ENCODE data around the gene INS.

Gene INS

GRCh38 chr11:2144544-2145248, 16.3 kb downstream of the INS start:
- H4K8ac ChIP-seq (ENCODE audit: low read depth, low read length) = no peak overlapping the region
- no peak overlapping the region for H2BK15ac ChIP-seq (replicated peaks; ENCODE audit: low read depth)
- DNase-seq = no peak
- no peaks in the 10 kb centered on the region for H3K79me1 ChIP-seq (ENCODE audit: low read length)
- H3K23ac ChIP-seq (ENCODE audit: low read length) = no peak overlapping the region
- no peak overlapping the region for H3K4me2 ChIP-seq (ENCODE audit: low read length)
- no peaks in the 10 kb centered on the region for H3K79me2 ChIP-seq (ENCODE audit: control insufficient read depth, insufficient read depth, low read length)
- H3K4ac ChIP-seq (ENCODE audit: low read depth, low read length) = no peak overlapping the region
- no peak overlapping the region for H3K9ac ChIP-seq (ENCODE audit: low read length)
- no peak overlapping the region for H2BK120ac ChIP-seq (ENCODE audit: low read depth, low read length)
- H4K5ac ChIP-seq (ENCODE audit: low read length) = no peak overlapping the region
- H3K27ac ChIP-seq (ENCODE audit: low read depth, low read length) = no peak overlapping the region
- H2AK5ac ChIP-seq (ENCODE audit: low read length) = no peak overlapping the region
- no peaks in the 10 kb centered on the region for H3K4me1 ChIP-seq (ENCODE audit: control insufficient read depth, low read depth, low read length)
- H3K27me3 ChIP-seq (ENCODE audit: insufficient read depth, low read length, poor library complexity) = peaks cover 87% of the 10 kb centered on the region
- H3K18ac ChIP-seq (ENCODE audit: low read length) = no peak overlapping the region
- no peak overlapping the region for H2BK5ac ChIP-seq (ENCODE audit: low read length)
- H3K36me3 ChIP-seq (ENCODE audit: control insufficient read depth, insufficient read depth, low read length) = no peaks in the 10 kb centered on the region
- WGBS (ENCODE audit: extremely low coverage, insufficient coverage, low lambda C conversion rate) = no CpG with 5 or more reads among the region's 18 CpGs
- H3K4me3 ChIP-seq (ENCODE audit: low read length) = no peak overlapping the region
- no peak overlapping the region for H3K56ac ChIP-seq (ENCODE audit: low read length)

GRCh38 chr11:2143799-2144543, 17.0 kb downstream of the INS start:
- Histone ChIP-seq H3K27me3 (ENCODE audit: insufficient read depth, low read length, poor library complexity) (peaks cover 90% of the 10 kb centered on the region), H3K36me3 (ENCODE audit: control insufficient read depth, insufficient read depth, low read length) (no peaks in the 10 kb centered on the region), H3K27ac (ENCODE audit: low read depth, low read length) (no peak overlapping the region), H2AK5ac (ENCODE audit: low read length) (no peak overlapping the region), H3K4me2 (ENCODE audit: low read length) (no peak overlapping the region), H4K8ac (ENCODE audit: low read depth, low read length) (no peak overlapping the region), H3K4ac (ENCODE audit: low read depth, low read length) (no peak overlapping the region), H2BK15ac (replicated peaks; ENCODE audit: low read depth) (no peak overlapping the region), H3K4me3 (ENCODE audit: low read length) (no peak overlapping the region), H3K79me1 (ENCODE audit: low read length) (no peaks in the 10 kb centered on the region), H3K56ac (ENCODE audit: low read length) (no peak overlapping the region), H3K9ac (ENCODE audit: low read length) (no peak overlapping the region), H2BK120ac (ENCODE audit: low read depth, low read length) (no peak overlapping the region), H3K18ac (ENCODE audit: low read length) (no peak overlapping the region), H4K5ac (ENCODE audit: low read length) (no peak overlapping the region), H3K23ac (ENCODE audit: low read length) (no peak overlapping the region), H2BK5ac (ENCODE audit: low read length) (no peak overlapping the region), H3K4me1 (ENCODE audit: control insufficient read depth, low read depth, low read length) (no peaks in the 10 kb centered on the region), H3K79me2 (ENCODE audit: control insufficient read depth, insufficient read depth, low read length) (no peaks in the 10 kb centered on the region)
- no peak for DNase-seq
- no CpG with 5 or more reads among the region's 72 CpGs for WGBS (ENCODE audit: extremely low coverage, insufficient coverage, low lambda C conversion rate)

GRCh38 chr11:2143477-2143798, 17.6 kb downstream of the INS start:
- WGBS (ENCODE audit: extremely low coverage, insufficient coverage, low lambda C conversion rate) = no CpG with 5 or more reads among the region's 12 CpGs
- Histone ChIP-seq H3K79me2 (ENCODE audit: control insufficient read depth, insufficient read depth, low read length) (no peaks in the 10 kb centered on the region), H3K4me1 (ENCODE audit: control insufficient read depth, low read depth, low read length) (no peaks in the 10 kb centered on the region), H3K56ac (ENCODE audit: low read length) (no peak overlapping the region), H3K27ac (ENCODE audit: low read depth, low read length) (no peak overlapping the region), H3K9ac (ENCODE audit: low read length) (no peak overlapping the region), H2AK5ac (ENCODE audit: low read length) (no peak overlapping the region), H3K4me3 (ENCODE audit: low read length) (no peak overlapping the region), H3K4ac (ENCODE audit: low read depth, low read length) (no peak overlapping the region), H2BK5ac (ENCODE audit: low read length) (no peak overlapping the region), H3K23ac (ENCODE audit: low read length) (no peak overlapping the region), H3K4me2 (ENCODE audit: low read length) (no peak overlapping the region), H4K8ac (ENCODE audit: low read depth, low read length) (no peak overlapping the region), H4K5ac (ENCODE audit: low read length) (no peak overlapping the region), H3K18ac (ENCODE audit: low read length) (no peak overlapping the region), H3K27me3 (ENCODE audit: insufficient read depth, low read length, poor library complexity) (peaks cover 91% of the 10 kb centered on the region), H2BK120ac (ENCODE audit: low read depth, low read length) (no peak overlapping the region), H3K36me3 (ENCODE audit: control insufficient read depth, insufficient read depth, low read length) (no peaks in the 10 kb centered on the region), H2BK15ac (replicated peaks; ENCODE audit: low read depth) (no peak overlapping the region), H3K79me1 (ENCODE audit: low read length) (no peaks in the 10 kb centered on the region)
- no peak for DNase-seq

GRCh38 chr11:2142762-2143202, 18.2 kb downstream of the INS start:
- no CpG with 5 or more reads among the region's 6 CpGs for WGBS (ENCODE audit: extremely low coverage, insufficient coverage, low lambda C conversion rate)
- no peak overlapping the region for H2BK5ac ChIP-seq (ENCODE audit: low read length)
- H2BK120ac ChIP-seq (ENCODE audit: low read depth, low read length) = no peak overlapping the region
- no peaks in the 10 kb centered on the region for H3K36me3 ChIP-seq (ENCODE audit: control insufficient read depth, insufficient read depth, low read length)
- H3K27me3 ChIP-seq (ENCODE audit: insufficient read depth, low read length, poor library complexity) = peaks cover 88% of the 10 kb centered on the region
- H3K9ac ChIP-seq (ENCODE audit: low read length) = no peak overlapping the region
- H2BK15ac ChIP-seq (replicated peaks; ENCODE audit: low read depth) = no peak overlapping the region
- no peak overlapping the region for H3K4me2 ChIP-seq (ENCODE audit: low read length)
- H3K79me2 ChIP-seq (ENCODE audit: control insufficient read depth, insufficient read depth, low read length) = no peaks in the 10 kb centered on the region
- no peak overlapping the region for H3K4ac ChIP-seq (ENCODE audit: low read depth, low read length)
- H3K4me1 ChIP-seq (ENCODE audit: control insufficient read depth, low read depth, low read length) = no peaks in the 10 kb centered on the region
- H4K5ac ChIP-seq (ENCODE audit: low read length) = no peak overlapping the region
- no peak overlapping the region for H3K23ac ChIP-seq (ENCODE audit: low read length)
- no peak overlapping the region for H3K4me3 ChIP-seq (ENCODE audit: low read length)
- H3K56ac ChIP-seq (ENCODE audit: low read length) = no peak overlapping the region
- H2AK5ac ChIP-seq (ENCODE audit: low read length) = no peak overlapping the region
- no peak overlapping the region for H4K8ac ChIP-seq (ENCODE audit: low read depth, low read length)
- no peak for DNase-seq
- H3K27ac ChIP-seq (ENCODE audit: low read depth, low read length) = no peak overlapping the region
- no peak overlapping the region for H3K18ac ChIP-seq (ENCODE audit: low read length)
- no peaks in the 10 kb centered on the region for H3K79me1 ChIP-seq (ENCODE audit: low read length)

- Histone ChIP-seq H4K8ac (ENCODE audit: low read depth, low read length) (no peak overlapping the region), H3K4me3 (ENCODE audit: low read length) (no peak overlapping the region), H3K4me2 (ENCODE audit: low read length) (no peak overlapping the region), H3K79me1 (ENCODE audit: low read length) (no peaks in the 10 kb centered on the region), H2BK5ac (ENCODE audit: low read length) (no peak overlapping the region), H2BK120ac (ENCODE audit: low read depth, low read length) (no peak overlapping the region), H3K23ac (ENCODE audit: low read length) (no peak overlapping the region), H3K79me2 (ENCODE audit: control insufficient read depth, insufficient read depth, low read length) (no peaks in the 10 kb centered on the region), H2AK5ac (ENCODE audit: low read length) (no peak overlapping the region), H2BK15ac (replicated peaks; ENCODE audit: low read depth) (no peak overlapping the region), H3K27ac (ENCODE audit: low read depth, low read length) (no peak overlapping the region), H3K4me1 (ENCODE audit: control insufficient read depth, low read depth, low read length) (no peaks in the 10 kb centered on the region), H3K4ac (ENCODE audit: low read depth, low read length) (no peak overlapping the region), H3K27me3 (ENCODE audit: insufficient read depth, low read length, poor library complexity) (peaks cover 84% of the 10 kb centered on the region), H3K36me3 (ENCODE audit: control insufficient read depth, insufficient read depth, low read length) (no peaks in the 10 kb centered on the region), H3K56ac (ENCODE audit: low read length) (no peak overlapping the region), H3K9ac (ENCODE audit: low read length) (no peak overlapping the region), H4K5ac (ENCODE audit: low read length) (no peak overlapping the region), H3K18ac (ENCODE audit: low read length) (no peak overlapping the region)
- WGBS (ENCODE audit: extremely low coverage, insufficient coverage, low lambda C conversion rate) = no CpG with 5 or more reads among the region's 5 CpGs
- no peak for DNase-seq
Observed at GRCh38 chr11:2142300-2142759, 18.7 kb downstream of the INS start.
